HG02885 (cell line): ENCODE results near the gene TRIM54.
A peak's percentile ranks its signal among the peaks of the same experiment; 100 is the strongest.
"Not testable (repeated sequence)": the region's sequence is repeated elsewhere in the genome, so short reads cannot be mapped to it uniquely, and the experiment has no call there.

Source experiments
- ATAC-seq: cut with Tn5 transposase; IDR thresholded peaks from one replicate; pipeline ENCODE4 v1.9.1; 2021; ENCODE audit warnings: mild to moderate bottlenecking; ENCODE audit not compliant: unreplicated experiment, poor library complexity

The TRIM54 gene

GRCh38 chr2:27256855-27257454 is 25.3 kb upstream of the TRIM54 start:
- ATAC-seq: no peak

DNA sequence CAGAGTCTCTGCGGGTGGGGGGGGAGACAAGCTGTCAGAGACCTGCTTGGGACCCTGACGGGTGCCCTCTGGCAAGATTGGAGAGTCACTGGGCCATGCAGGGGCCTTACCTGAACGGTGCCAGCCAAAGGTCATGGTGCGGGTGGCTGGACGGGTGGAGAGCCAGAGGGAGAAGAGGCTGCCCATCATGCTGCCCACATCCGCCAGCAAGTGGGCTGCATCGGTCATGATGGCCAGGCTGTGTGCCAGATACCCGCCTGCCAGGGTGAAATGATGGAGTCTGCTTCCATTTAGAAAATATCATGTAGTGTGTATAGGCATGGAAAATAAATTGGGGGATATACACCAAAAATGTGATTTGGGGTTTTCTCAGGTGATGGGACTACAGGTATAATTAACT is 24.2 kb upstream of the TRIM54 start:
- ATAC-seq: no peak

- no peak for ATAC-seq
Observed at GRCh38 chr2:27261241-27261925, 20.8 kb upstream of the TRIM54 start.

DNA sequence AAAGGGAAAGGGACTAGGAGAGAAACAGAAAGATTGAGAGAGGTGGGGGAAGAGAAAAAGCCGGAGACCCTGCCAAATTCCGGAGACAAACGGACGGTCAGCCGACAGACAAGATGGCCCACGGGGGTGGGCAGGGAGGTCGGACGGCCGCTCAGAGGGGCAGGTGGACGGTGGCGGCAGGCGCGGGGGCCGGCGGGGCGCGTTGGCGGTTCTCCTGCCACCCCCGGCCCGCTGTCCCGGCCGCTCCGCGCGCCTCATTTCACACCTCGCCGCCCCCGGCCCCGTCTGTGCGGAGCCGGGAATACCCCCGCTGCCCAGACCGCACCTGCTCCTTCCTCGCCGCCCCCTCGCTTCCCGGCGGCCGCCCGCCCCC is 20.3 kb upstream of the TRIM54 start:
- no peak for ATAC-seq

- peak; percentile 65 for ATAC-seq
Observed at GRCh38 chr2:27262379-27263286, 19.6 kb upstream of the TRIM54 start, which contains the start of gene SLC30A3. TSS of gene SLC30A3 (minus strand) at chr2:27263047. CDS start at chr2:27262906, 141 bp downstream.

DNA sequence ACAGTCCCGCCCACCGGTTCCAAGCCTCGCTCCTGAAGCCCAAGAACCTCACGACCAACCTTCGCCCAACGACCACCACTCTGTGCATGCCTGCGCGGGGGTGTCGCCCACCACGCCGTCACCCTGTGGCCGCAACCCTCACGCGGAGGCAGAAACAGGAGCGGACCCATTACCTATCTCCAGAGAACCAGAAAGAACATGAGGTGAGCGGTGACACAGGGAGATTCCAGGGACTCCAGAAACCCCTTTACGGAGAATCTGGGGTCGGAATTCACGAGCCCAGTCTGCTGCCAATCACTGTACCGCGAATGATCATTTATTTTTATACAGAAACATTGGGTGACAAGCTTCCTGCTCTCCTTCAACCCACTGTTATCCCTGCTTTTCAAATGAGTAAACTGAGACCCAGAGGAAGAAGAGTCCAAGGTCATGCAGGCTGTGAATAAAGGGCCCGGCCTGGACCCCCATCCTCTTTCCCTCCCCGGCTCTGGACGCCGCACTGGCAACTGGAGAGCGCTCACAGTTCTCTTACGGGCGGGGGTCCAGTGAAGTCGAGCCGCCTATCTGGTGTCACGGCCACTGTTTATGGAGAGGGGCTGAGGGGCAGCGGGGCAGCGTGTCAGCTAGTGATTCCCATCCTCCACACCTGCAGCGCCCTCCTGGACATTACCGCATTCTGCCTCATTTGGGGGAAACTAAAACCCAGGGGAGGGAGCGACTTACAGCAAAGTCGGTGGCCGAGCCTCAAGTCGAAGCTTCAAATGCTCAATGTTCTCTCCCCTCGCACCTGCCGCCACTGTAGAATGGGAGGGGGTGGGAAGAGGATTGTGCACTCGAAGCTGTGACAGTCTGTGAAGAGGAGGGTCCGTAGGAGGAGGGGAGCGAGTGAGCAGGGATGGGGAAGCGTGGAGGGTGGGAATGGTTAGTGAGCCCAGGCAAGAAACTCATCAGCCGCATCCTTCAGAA is 18.7 kb upstream of the TRIM54 start:
- no peak for ATAC-seq

GRCh38 chr2:27264253-27264752 is 17.9 kb upstream of the TRIM54 start:
- no peak for ATAC-seq

- no peak for ATAC-seq
Observed at GRCh38 chr2:27264753-27265535, 17.3 kb upstream of the TRIM54 start.

DNA sequence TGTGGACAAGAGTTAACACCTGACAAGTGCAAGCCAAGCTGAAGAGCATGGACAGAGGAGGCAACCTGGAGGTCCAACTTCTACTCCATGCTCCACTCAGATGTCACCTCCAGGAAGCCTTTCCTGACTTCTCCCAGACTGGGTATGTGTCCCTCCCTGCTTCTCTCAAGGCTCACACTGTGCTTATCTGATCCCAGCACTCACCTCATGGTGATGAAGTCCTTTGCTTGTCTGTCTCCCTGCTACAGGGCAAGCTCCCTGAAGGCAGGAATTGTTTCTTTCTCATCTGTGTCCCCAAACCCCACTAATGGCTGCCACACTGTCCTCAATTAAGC is 16.7 kb upstream of the TRIM54 start:
- ATAC-seq: no peak

DNA sequence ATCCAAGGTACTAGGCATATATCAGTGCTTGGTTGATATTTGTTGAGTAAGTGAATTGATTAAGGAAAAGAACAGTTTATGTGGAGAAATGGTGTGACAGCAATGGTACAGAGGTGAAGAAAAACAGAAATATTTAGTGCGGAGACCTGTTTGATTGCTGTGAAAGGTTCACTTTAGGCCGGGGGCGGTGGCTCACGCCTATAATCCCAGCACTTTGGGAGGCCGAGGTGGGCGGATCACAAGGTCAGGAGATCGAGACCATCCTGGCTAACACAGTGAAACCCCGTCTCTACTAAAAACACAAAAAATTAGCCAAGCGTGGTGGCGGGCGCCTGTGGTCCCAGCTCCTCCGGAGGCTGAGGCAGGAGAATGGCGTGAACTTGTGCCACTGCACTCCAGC is 13.9 kb upstream of the TRIM54 start:
- ATAC-seq: not testable (repeated sequence)

DNA sequence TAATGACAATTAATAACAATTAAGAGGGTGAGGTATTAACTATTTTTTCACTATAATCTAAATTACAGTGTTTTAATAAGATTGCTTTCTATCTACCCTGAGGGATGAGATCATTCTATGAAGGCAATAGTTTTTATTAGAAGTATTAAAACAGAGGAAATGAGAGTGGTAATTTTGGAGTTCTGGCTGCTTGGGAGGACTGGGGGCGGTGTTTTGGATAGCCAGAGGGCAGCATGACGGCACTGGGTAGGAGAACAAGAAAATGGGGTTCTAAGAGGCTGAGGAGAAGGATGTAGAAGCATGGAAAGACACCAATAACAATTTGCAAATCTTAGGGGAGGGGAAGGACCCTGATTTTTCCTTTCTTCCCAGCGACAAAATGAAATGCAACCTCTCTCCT is 12.1 kb upstream of the TRIM54 start:
- ATAC-seq: no peak

- no peak for ATAC-seq
Observed at GRCh38 chr2:27270670-27271069, 11.6 kb upstream of the TRIM54 start.

DNA sequence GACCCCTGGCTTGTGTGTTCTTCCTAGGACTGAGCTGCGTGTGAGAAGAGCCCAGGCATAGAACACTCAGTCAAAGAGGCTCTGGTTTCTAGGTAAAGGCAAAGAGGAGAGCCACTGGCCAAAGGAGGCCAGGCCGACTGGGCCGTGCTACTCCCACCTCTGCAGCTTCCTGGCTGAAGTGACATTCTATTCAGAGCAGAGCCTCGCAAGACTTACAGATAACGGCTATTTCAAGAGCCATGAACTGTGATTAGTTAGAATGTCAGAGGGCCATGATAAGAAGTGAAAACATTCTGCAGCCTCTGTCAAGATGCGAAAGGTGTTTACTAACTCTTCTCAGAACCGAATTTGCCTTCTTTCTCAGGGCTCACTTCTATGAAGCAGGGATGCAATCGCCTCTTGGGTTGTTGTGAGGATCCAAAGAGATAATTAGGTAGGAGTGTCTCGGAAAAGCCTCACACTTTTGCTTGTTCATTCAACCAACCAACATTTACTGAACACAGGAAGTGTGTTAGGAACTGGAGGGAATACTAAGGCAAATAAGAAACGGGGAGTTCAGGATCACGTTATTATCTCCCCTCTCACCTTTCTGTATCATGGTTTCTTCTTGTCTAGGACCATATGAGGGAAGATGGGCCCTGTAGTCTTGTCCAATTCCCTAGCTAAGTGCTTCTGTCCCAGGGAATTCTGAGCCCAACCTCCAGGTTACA is 10.4 kb upstream of the TRIM54 start:
- no peak for ATAC-seq

DNA sequence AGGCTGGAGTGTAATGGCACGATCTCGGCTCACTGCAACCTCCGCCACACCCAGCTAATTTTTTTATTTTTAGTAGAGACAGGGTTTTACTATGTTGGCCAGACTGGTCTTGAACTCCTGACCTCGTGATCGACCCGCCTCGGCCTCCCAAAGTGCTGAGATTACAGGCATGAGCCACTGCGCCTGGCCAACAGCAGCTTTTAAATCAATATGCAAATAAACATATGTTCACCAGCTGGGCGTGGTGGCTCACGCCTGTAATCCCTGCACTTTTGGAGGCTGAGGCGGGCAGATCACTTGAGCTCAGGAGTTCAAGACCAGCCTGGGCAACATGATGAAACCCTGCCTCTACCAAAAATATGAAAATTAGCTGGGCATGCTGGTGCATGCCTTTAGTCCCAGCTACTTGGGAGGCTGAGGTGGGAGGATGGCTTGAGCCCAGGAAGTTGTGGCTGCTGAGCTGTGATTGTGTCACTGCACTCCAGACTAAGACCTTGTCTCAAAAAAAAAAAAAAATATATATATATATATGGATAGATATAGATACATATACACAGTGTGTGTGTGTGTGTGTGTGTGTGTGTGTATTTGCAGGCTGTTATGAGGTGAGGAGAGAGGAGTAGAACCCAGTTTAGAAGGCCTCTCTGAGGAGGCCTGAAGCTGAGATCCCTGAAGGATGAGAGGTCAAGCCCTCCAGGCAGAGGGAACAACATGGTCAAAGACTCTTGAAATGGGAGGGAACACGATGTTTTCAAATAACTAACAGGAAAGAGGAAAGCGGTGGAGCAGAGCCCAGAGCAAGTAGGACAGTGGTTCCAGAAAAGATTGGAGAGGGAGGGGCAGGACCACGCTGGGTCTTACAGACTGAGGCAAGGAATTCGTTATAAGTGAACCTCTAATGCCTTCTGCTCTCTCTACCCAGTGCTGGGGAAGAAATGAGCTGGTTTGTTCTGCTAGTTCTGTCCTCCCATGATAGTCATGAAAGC is 9.4 kb upstream of the TRIM54 start:
- not testable (repeated sequence) for ATAC-seq

DNA sequence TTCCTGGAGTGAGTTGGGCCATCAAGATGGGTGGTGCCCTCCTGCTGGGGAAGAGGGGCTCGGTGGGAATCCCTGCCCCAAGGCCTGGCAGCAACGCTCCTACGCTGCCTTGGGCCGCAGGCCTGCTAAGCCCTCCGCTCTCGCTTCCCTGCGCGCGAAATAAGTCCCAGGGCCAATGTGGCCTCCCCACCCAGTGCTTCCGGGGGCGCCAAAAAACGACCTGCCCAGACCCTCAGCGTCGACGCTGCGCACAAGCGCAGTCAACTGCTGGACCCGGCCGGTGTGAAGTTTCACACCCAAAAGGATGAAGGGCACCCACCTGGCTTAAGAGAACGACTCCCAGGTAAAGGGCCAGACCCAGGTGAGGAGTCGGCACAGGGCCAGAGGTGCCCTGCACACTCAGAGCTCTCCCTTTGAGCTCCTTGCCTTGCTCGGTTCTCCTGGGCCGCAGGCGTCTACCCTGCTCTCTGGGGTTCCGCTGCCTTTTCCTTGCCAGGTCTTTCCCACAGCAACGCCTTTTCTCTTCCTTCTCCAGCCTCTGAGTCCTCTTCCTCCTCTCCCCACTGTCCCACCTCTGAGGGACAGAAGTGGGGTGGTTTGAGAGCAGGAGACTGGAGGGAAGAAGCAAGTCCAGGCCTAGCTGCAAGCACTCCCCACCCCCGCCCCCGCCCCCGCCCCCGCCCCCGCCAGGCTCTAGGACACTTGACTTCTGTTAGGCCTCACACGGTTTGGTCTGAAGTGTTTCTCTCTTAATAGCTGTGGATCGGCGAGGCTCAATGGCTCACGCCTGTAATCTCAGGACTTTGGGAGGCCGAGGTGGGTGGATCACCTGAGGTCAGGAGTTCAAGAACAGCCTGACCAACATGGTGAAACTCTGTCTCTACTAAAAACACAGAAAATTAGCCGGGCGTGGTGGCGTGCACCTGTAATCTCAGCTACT is 6.7 kb upstream of the TRIM54 start, which contains the start of gene DNAJC5G:
Gene DNAJC5G (plus strand): TSS at position 223 of the 940 bp plus-strand sequence. CDS start 1,296 bp downstream, outside the sequence.
- ATAC-seq: no peak

DNA sequence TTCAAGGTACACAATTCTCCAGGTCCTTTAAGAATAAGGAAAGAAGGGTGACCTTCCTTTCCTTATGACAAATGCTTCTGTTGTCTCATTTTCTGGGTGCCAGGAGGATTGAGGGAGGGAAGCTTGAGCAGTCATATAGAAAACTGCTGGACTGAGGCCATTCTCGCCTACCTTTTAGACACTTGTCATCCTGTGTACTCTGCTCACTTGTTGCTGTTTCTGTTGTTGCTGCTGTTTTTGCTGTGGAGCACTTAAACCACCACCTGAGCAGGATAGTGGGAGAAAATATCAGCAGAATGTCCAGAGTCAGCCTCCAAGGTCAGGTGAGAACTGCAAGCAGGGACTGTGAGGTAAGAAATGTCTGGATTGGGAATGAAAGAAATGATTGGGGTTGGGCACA is 4.2 kb upstream of the TRIM54 start:
- no peak for ATAC-seq
